IPS-18c (cell line): Measurements from ENCODE around the gene MSI2.

Source experiments
- H3K4me3 ChIP-seq: 2 replicates; pipeline ENCODE4 v1.7.0; 2013; ENCODE audit warnings: low read depth, mild to moderate bottlenecking, low read length, moderate library complexity; ENCODE audit not compliant: insufficient read depth
- H3K9me3 ChIP-seq: one replicate; pipeline ENCODE4 v1.6.1; 2013; ENCODE audit warnings: mild to moderate bottlenecking, low read length, moderate library complexity; ENCODE audit not compliant: control insufficient read depth, insufficient read depth

MSI2 gene

DNA sequence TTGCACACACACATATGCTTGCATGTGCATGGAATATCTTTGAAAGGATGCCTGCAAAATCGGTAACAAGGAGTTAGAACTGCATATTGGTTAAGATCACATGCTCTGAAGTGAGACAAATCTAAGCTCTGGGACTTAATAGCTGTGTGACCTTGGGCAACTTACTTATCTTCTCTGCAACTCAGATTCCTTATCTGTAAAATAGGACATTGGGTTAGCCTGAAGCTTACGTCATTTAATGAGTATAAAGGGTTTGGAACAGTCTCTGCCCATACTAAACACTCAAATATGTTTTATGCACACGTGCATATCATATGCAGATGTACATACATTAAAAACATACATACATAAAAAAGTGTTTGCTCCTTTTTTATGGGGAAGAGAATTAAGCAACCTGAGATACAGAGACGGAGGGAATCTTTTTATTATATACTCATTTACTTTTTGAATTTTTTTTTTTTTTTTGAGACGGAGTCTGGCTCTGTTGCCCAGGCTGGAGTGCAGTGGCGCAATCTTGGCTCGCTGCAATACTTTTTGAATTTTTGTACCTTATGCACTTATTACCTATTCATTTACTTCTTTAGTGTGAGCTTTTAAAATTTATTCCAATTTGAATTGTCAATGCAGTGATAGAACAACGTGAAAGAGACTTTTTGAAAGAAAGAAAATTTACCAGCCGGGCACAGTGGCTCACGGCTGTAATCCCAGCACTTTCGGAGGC is 282.6 kb downstream of the MSI2 start:
- Histone ChIP-seq H3K9me3 (peaks cover 2% of the 10 kb centered on the region), H3K4me3 (no peak overlapping the region)

DNA sequence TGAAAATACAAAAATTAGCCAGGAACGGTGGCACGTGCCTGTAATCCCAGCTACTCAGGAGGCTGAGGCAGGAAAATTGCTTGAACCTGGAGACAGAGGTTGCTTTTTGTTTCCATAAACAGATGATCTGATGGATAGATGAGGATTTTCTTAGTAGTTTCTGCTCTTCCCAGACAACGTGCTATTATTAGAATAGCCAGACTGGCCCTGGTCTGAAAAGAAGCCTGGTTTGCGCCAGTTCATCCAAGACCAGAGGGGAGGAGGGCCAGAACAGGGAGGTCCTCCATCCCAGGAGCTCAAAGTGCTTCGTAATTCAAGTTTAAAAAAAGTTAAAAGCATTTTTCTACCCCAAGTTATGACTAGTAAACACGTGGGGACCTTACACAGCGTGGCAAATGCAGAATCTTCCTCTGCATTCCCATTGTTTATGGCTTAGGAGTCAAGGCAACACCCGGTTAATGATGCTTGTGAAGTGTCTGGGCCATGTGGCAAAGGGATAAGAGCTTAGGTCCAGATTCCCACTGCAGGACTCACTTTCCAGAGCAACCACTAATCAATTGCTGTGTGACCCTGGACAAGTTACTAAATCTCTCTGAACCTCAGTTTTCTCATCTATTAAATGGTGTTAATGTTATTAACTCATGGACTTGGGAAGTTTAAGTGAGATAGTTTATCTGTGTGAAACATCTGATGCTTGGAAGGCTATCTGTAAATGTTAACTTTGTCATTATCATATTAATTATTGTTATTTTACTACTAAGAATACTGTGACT is 283.4 kb downstream of the MSI2 start:
- H3K4me3 ChIP-seq = no peak overlapping the region
- H3K9me3 ChIP-seq = peaks cover 2% of the 10 kb centered on the region

DNA sequence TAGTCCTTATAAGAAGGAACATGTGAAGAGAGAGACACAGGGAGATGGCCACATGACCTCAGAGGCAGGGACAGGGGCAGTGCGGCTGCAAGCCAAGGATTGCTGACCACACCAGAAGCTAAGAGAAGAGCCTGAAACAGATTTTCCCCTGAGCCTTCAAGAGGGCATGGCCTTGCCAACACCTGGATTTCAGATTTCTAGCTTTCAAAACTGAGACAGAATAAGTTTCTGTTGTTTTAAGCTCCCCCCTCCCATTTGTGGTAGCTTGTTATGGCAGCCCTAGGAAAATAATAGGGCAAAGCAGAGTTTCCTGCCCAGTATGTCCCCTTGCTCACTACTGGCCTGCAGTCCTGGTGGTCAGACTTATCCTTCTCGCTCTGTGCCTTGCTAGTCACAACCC is 284.3 kb downstream of the MSI2 start:
- no peaks in the 10 kb centered on the region for H3K9me3 ChIP-seq
- H3K4me3 ChIP-seq = no peak overlapping the region

DNA sequence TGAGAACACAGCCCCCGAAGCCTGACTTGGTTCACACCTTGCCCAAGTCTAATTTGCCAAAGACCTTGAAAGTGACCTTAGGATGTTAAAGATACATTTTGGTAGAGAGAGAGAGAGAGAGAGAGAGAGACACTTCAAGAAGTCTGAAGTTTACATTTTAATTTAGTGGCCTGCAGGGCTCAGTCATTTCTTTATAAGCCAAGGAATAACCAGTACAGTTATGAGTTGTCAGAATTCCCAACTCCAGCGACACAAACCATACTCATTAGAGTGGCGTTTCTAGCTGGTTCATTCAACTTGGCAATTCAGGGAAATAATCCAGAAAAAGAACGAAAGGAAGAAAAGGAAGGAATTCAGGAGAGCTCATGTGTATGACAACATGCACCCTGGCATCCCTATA is 284.7 kb downstream of the MSI2 start:
- Histone ChIP-seq H3K4me3 (no peak overlapping the region), H3K9me3 (no peaks in the 10 kb centered on the region)

DNA sequence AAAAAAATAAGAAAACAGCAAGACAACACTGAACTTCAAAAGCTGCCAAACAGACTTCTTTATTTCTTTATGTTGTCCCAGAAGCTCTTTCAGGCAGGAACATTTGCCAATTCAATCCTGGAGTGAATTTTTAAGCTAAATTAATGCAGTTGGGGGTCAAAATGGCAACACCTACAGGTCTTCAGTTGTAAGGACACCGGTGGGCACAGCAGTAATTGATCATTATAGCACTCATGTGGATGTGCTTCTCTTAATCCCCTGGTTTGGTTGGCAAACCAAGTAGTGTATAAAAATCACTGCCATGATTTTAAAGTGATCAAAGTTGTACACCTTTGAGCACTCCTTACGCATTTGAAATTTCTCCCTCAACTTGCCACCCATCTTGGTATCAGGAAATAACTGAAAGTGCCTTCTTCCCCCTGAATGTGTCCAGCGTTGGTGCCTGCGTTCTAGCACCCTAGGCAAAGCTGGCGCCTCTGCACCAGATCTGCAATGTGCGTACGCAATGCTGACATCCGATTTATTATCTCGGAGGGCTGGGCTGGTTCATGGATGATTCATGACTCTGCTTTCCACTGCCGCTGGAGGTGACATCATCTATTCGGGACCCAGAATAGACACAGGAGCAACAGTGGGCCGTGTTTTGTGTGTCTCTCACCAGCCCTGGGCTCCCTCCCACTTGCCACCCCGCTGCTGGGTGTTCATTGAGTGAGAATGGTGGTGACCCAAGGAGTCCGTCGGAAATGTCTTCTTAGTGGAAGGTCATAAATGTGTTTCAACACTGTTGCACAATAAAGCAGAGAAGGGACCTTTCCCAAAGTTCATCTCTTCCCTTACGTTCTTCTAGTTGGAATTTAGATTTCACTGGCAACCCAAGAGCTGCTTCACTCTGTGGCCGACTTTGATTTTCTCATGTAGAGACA is 285.4 kb downstream of the MSI2 start:
- Histone ChIP-seq H3K9me3 (no peaks in the 10 kb centered on the region), H3K4me3 (no peak overlapping the region)

DNA sequence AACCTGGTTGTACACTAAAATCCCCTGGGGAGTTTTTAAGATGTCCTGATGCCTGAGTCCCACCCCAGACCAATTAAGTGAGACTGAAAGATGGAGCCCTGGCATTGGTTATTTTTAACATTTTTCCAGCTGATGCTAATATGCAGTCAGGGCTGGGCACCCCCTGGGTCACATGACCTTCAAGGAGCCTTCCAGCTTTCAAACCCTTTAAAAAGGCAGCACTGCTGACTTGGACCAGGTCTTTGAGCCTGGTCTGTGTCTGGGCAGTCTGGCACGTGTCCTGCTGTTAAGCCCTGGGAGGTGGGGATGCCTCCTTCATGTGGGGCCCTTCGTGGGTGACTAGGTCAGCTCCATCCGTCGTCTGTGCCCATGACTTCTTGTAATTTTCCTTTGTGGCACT is 286.2 kb downstream of the MSI2 start:
- Histone ChIP-seq H3K4me3 (no peak overlapping the region), H3K9me3 (no peaks in the 10 kb centered on the region)

DNA sequence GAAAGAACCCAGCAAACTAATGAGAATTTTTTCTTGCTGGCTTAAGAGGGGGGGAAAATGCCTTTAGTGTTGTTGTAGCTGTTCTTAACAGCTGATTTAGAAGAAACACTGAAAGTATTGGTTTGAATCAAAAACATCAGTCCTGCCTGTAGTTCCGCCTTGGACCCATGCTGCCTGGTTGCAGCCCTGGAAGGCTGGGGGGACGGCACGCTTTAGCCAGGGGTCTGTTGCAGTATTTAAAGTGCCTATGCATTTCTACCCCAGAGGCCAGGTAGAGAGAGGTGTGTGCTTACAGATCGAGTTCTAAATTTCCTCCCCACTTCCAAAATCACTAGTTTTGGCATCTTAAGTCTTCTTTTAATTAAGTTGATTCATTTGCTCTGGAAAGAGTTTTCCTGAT is 286.9 kb downstream of the MSI2 start:
- no peaks in the 10 kb centered on the region for H3K9me3 ChIP-seq
- H3K4me3 ChIP-seq = no peak overlapping the region

DNA sequence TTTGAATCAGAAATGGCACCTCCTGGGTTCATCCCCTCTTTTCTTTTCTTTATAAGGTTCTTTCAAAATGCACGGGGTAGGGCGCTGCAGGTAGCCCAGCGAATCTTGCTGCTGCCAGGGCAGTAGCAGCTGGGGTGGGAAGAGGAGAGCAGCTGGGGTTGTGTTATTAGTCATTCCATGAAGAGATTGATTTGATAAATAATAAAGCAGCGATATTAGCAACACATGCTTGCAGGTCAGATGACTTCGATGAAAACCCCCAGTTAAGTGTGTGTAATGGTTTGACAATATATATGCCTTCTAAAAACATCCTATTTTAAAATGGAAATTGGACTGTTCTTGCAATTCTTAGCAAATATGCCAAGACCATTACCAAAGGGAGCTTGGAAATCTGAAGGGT is 288.1 kb downstream of the MSI2 start:
- Histone ChIP-seq H3K9me3 (no peaks in the 10 kb centered on the region), H3K4me3 (no peak overlapping the region)

DNA sequence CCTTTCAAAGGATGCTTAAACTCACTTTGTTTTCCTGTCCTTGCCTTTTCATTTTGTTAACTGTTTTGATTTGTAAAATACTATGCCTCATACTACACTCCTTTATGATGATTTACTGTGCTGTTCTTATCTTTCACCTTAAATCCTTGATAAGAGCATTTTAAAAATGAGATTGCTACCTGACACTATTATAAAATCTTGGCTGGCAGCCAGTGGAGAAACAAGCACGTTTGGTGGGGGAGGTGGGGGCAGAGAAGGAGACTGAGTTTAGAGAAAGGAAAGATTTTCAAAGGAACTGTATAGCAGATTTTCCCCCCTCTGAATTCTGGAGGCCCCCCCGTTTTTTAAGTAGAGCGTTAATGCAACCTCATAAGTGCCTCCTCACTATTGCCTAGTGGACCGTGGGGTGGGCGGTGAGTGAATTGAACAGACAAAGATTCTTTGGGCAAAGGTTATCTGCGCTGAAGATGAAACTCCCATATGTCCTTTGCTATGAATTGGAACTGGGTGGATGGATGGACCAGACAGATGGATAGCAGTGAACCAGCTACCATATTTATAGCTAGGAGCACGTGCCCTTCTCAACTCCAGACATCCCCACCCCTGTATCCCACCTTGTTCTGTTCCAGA is 288.6 kb downstream of the MSI2 start:
- H3K9me3 ChIP-seq = no peaks in the 10 kb centered on the region

DNA sequence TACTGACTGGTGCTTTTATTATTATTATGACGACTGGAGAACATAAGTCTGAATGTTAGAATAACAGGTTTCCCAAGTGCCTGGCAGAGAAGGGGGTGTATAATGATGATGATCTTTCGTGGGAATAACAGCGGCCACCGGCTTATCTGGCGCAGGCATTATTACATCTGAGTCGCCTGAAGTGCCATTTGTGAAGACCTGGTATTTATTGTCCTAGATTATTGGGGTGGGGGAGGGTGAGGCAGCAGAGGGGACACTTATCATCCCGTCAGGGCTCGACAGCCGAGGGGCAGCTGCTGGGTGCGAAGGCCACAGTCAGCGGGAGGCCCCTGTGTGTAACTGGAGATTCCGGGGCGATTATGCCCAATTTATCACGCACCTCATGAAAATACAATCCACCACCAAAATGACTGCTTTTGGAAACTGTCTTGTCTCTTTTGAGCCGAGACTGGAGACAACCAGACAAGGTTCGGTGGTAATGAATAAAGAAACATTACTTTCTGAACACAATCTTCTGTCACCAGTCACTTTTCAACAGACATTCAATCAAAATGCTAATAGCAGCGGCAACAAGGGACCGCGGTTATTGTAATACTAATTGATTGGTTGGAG is 289.5 kb downstream of the MSI2 start:
- Histone ChIP-seq H3K9me3 (no peaks in the 10 kb centered on the region), H3K4me3 (no peak overlapping the region)

More for the DNA sequence above, 288.6 kb downstream of the MSI2 start:
- H3K4me3 ChIP-seq = no peak overlapping the region

DNA sequence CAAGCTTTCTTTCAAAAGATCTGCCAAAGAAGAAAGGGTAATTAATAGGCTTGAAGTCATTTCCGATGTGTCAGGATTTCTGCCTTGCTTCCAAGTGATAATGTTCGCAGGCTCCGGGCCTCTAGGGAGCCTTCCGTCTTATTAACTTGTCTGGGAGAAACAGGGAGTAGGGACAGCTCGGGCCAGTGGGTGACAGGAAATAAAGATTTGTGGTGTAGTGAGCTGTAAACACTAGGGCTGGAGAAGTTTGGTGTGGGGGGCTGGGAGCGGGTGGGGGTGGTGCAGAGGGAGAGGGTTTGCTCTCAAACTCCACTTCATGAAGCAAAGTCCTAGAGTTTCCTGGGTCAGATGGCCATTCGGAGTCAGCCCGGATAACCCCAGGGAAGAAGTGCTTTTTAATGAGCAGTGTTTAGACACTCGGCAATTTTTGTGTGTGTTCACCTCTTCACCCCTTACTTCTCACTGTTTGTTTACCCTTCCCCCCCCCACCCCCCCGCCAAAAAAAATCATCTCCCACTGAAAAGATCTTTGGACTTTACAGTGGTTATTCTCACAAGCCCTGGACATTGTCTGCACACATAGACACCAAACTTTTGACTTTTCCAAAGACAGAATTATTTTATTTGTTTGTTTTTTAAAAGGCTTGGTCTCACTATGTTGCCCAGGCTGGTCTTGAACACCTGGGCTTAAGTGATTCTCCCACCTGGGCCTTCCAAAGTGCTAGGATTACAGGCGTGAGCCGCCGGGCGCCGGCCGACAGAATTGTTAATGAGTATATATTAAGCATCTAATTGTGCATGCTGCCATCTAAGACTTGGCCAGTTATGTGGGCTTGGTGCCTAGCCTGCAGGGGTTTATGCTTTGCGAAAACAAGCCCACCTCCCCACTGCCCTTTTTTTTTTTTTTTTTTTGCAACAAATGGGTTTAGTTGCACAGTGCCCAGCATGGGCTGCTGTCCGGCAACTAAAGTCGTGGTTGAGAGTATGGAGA is 292.4 kb downstream of the MSI2 start:
- no peaks in the 10 kb centered on the region for H3K9me3 ChIP-seq

DNA sequence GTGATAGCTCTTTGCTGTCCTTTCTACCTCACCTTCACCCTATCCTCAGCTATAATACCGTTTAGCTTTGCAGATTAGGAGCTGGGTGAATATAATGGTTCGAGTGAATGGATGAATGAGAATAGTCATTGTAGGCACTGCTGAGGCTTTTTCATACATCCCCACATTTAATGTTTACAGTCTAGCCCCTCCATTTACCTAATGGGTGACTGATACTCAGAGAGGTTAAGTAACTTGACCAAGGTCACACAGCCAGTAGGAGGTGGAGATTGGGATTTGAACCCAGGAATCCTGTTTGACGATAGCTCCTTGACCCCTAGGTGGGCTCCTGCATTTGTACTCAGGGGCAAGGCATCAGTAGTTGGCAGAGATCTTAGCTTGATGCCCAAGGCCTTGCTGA is 293.1 kb downstream of the MSI2 start:
- Histone ChIP-seq H3K4me3 (no peak overlapping the region), H3K9me3 (no peaks in the 10 kb centered on the region)

More for the DNA sequence above, 292.4 kb downstream of the MSI2 start:
- no peak overlapping the region for H3K4me3 ChIP-seq

DNA sequence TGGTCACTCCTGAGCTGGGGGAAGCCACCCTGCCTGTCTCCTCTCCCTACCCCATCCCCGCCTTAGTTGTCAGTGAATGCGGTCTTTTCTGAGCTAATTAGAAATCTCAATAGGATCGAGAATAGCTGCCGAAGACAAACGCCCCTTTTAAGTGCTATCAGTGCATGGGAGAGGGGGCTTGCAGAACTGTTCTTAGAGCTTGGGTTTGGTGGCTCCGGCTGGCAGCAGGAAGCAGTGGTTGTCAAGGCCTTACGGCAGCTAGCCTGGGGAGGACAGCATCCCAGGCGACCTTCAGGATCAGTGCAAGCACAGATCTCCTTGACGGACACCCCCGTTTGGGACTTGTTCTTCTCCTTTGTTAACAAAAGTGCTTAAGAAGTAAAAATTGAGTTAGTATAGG is 293.7 kb downstream of the MSI2 start:
- no peak overlapping the region for H3K4me3 ChIP-seq
- H3K9me3 ChIP-seq = no peaks in the 10 kb centered on the region

DNA sequence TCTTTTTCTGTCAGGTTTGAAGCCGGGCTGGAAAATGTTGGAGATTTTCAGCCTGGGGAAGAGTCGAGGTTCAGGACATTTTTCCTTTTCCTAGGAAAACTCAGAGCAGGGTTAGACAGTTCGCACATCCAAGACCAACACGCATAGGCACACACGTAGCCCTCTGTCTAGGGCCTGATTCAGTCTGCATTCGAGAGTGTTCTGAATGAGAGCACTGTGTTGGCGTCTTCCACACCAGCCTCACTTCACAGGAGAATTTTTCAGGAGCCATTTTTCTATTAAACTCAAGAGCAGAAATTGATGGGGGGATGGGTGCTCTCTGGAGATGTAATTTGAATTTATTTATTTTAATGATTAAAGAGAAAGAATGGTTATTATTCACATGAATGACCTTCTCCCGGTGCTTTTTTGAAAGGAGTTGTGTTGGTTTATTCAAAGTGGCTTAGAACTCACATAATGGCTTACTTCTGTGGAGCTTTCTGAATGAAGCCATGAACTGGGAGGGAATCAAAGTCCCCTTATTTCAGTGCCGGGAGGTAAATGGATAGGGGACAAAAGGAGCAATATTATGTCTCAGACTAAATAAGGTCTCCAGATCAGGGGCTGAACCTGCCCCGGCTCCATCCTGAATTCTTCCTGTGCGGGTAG is 294.5 kb downstream of the MSI2 start:
- Histone ChIP-seq H3K4me3 (no peak overlapping the region; the same call in 1 of the 2 replicates), H3K9me3 (no peaks in the 10 kb centered on the region)

DNA sequence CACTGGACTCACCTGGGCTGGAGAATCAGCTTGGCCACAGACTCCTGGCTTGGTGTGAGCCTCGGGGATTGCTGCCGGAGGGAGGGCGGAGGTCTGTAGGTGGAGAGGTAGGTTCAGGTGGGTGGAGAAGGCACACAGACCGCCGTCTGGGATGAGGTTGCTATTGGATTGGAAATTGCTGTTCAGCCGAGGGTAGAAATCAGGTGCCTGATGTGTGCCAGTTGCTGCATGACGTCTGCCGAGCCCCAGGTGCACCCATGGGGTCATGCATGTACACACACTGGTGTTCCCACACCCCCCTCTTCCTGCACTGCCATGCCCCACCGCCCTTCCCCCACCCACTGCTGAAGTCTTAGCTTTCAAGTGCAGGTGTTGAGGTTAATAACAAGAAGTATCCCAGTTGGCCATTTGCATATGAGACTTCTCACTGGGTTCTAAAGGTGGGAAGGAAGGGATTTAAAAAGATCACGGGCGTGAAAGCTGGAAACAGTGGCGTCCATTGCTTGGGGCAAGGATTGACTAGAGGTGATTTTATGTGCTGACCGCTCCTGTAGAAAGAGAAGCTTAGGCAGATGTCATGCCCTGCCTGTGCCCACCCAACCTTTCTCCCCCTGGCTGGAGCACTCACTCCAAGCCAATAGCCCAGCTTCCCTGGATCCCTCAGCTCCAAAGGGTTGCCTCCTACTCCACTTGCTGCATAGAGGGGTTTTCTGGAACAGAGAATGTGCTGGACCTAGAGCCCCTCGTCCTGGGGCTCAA is 295.2 kb downstream of the MSI2 start:
- H3K4me3 ChIP-seq = peak overlapping the region; percentile 12; the same call in 1 of the 2 replicates

More for the DNA sequence above, 295.2 kb downstream of the MSI2 start:
- no peaks in the 10 kb centered on the region for H3K9me3 ChIP-seq
